ENCODE measurements around the gene MAP6D1.

MAP6D1 gene

DNA sequence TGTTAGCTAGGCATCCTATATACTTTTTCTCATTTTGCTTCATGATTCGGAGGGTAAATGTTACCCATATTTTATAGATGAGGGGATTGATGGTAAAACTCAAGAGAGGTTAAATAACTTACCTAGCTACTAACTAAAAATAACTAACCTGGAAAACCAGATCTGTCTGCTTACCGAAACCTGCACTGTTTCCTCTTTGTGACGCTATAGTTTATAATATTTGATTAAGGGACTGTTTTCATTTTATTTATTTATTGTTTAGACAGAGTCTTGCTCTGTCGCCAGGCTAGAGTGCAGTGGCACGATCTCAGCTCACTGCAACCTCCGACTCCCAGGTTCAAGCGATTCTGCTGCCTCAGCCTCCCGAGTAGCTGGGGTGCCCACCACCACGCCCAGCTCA lies 55.9 kb downstream of the MAP6D1 start:
- H3K36me3 ChIP-seq (ENCODE audit: insufficient read depth, low read length), result peaks cover 59% of the 10 kb centered on the region
- H3F3A ChIP-seq (ENCODE audit: low read depth), result no peaks in the 10 kb centered on the region

DNA sequence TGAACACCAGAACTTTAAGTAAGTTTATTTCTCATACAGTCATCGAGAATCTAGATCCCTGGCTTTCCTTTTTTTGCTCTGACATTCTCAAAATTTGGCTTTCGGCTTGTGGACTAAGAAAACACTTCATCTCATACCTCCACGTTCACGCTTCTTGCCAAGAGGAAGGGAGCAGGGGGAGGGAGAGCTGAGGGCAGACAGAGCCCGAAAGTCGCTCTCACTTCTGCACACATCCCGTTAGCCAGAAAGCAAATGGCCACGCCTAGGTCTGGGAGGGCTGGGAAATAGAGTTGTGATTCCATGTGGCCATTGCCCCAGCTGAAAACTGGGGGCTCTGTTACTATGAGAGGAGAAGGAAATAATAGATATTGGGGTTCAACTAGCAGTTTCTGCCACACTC lies 57.3 kb downstream of the MAP6D1 start:
- Histone ChIP-seq H3K4me2 (ENCODE audit: low read depth, low read length, poor library complexity, severe bottlenecking) (no peak overlapping the region), H3K4me3 (ENCODE audit: low read length, poor library complexity, severe bottlenecking) (no peak overlapping the region), H4K20me1 (ENCODE audit: insufficient read depth, low read length, poor library complexity, severe bottlenecking) (no peaks in the 10 kb centered on the region), H3K79me2 (ENCODE audit: insufficient read depth, low read length) (no peaks in the 10 kb centered on the region), H2AFZ (ENCODE audit: low read length) (no peak overlapping the region), H3K9ac (ENCODE audit: low read depth, low read length, poor library complexity, severe bottlenecking) (no peak overlapping the region), H3K4me1 (ENCODE audit: insufficient read depth, low read length, poor library complexity, severe bottlenecking) (peaks cover 3% of the 10 kb centered on the region), H3F3A (ENCODE audit: low read depth) (no peaks in the 10 kb centered on the region), H3K9me3 (ENCODE audit: insufficient read depth, low read depth, low read length) (no peaks in the 10 kb centered on the region), H3K27me3 (ENCODE audit: insufficient read depth, low read length, poor library complexity, severe bottlenecking) (no peaks in the 10 kb centered on the region), H3K9me2 (replicated peaks; ENCODE audit: low read depth, low read length) (no peaks in the 10 kb centered on the region), H3K36me3 (ENCODE audit: insufficient read depth, low read length) (peaks cover 56% of the 10 kb centered on the region; the same call in 1 of the 2 replicates)
- no peak for TF ChIP-seq EZH2phosphoT487 (IDR thresholded peaks at IDR 0.05; ENCODE audit: borderline replicate concordance)
- TF ChIP-seq, protein P1, sequence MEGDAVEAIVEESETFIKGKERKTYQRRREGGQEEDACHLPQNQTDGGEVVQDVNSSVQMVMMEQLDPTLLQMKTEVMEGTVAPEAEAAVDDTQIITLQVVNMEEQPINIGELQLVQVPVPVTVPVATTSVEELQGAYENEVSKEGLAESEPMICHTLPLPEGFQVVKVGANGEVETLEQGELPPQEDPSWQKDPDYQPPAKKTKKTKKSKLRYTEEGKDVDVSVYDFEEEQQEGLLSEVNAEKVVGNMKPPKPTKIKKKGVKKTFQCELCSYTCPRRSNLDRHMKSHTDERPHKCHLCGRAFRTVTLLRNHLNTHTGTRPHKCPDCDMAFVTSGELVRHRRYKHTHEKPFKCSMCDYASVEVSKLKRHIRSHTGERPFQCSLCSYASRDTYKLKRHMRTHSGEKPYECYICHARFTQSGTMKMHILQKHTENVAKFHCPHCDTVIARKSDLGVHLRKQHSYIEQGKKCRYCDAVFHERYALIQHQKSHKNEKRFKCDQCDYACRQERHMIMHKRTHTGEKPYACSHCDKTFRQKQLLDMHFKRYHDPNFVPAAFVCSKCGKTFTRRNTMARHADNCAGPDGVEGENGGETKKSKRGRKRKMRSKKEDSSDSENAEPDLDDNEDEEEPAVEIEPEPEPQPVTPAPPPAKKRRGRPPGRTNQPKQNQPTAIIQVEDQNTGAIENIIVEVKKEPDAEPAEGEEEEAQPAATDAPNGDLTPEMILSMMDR (conservative IDR thresholded peaks at IDR 0.05; ENCODE audit: low read length), result no peak

More for the DNA sequence above, 55.9 kb downstream of the MAP6D1 start:
- H3K4me2 ChIP-seq (ENCODE audit: low read depth, low read length, poor library complexity, severe bottlenecking), result no peak overlapping the region
- H2AFZ ChIP-seq (ENCODE audit: low read length), result no peak overlapping the region
- no peaks in the 10 kb centered on the region for H3K79me2 ChIP-seq (ENCODE audit: insufficient read depth, low read length)
- H3K4me1 ChIP-seq (ENCODE audit: insufficient read depth, low read length, poor library complexity, severe bottlenecking), result peaks cover 3% of the 10 kb centered on the region
- H3K9me3 ChIP-seq (ENCODE audit: insufficient read depth, low read depth, low read length), result no peaks in the 10 kb centered on the region
- H4K20me1 ChIP-seq (ENCODE audit: insufficient read depth, low read length, poor library complexity, severe bottlenecking), result no peaks in the 10 kb centered on the region
- H3K9me2 ChIP-seq (replicated peaks; ENCODE audit: low read depth, low read length), result no peaks in the 10 kb centered on the region
- no peak overlapping the region for H3K4me3 ChIP-seq (ENCODE audit: low read length, poor library complexity, severe bottlenecking)
- no peak for TF ChIP-seq EZH2phosphoT487 (IDR thresholded peaks at IDR 0.05; ENCODE audit: borderline replicate concordance)
- TF ChIP-seq, protein P1 (conservative IDR thresholded peaks at IDR 0.05; ENCODE audit: low read length), result no peak
- no peaks in the 10 kb centered on the region for H3K27me3 ChIP-seq (ENCODE audit: insufficient read depth, low read length, poor library complexity, severe bottlenecking)
- H3K9ac ChIP-seq (ENCODE audit: low read depth, low read length, poor library complexity, severe bottlenecking), result no peak overlapping the region

DNA sequence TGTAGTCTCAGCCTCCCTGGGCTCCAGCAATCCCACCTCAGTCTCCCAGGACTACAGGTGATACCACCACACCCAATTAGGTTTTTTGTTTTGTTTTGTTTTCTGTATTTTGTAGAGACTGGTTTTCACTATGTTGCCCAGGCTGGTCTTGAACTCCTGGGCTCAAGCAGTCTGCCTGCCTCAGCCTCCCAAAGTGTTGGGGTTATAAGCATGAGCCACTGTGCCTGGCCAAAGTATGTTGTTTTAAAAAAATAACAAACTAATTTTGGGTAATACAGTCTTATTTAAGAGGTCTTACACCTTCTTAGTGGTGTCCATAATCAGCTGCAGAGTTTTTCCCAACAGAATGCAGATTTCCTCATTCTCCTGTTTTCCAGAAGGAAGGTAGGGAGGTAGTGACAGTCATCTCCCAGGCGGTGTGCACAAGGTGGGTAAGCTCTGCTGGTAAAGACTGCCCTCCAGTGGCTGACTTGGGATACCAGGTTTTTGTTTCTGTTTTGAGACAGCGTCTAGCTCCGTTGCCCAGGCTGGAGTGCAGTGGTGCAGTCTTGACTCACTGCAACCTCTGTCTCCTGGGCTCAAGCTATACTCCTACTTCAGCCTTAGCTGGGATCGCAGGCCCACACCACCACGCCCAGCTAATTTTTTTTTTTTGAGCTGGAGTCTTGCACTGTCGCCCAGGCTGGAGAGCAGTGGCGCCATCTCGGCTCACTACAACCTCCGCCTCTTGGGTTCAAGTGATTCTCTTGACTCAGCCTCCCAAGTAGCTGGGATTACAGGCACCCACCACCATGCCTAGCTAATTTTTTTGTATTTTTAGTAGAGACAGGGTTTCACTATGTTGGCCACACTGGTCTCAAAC lies 58.4 kb downstream of the MAP6D1 start:
- H3K4me1 ChIP-seq (ENCODE audit: insufficient read depth, low read length, poor library complexity, severe bottlenecking), result peaks cover 3% of the 10 kb centered on the region
- H3K9me2 ChIP-seq (replicated peaks; ENCODE audit: low read depth, low read length), result no peaks in the 10 kb centered on the region
- no peaks in the 10 kb centered on the region for H3K27me3 ChIP-seq (ENCODE audit: insufficient read depth, low read length, poor library complexity, severe bottlenecking)
- H3K79me2 ChIP-seq (ENCODE audit: insufficient read depth, low read length), result no peaks in the 10 kb centered on the region
- no peaks in the 10 kb centered on the region for H3K9me3 ChIP-seq (ENCODE audit: insufficient read depth, low read depth, low read length)
- H3K9ac ChIP-seq (ENCODE audit: low read depth, low read length, poor library complexity, severe bottlenecking), result no peak overlapping the region
- H3F3A ChIP-seq (ENCODE audit: low read depth), result no peaks in the 10 kb centered on the region
- peaks cover 53% of the 10 kb centered on the region; the same call in 1 of the 2 replicates for H3K36me3 ChIP-seq (ENCODE audit: insufficient read depth, low read length)
- no peak overlapping the region for H3K4me2 ChIP-seq (ENCODE audit: low read depth, low read length, poor library complexity, severe bottlenecking)
- no peak overlapping the region for H2AFZ ChIP-seq (ENCODE audit: low read length)
- no peaks in the 10 kb centered on the region for H4K20me1 ChIP-seq (ENCODE audit: insufficient read depth, low read length, poor library complexity, severe bottlenecking)
- TF ChIP-seq, protein P1 (conservative IDR thresholded peaks at IDR 0.05; ENCODE audit: low read length), result peak; percentile 81
- TF ChIP-seq EZH2phosphoT487 (IDR thresholded peaks at IDR 0.05; ENCODE audit: borderline replicate concordance), result no peak
- H3K4me3 ChIP-seq (ENCODE audit: low read length, poor library complexity, severe bottlenecking), result no peak overlapping the region

Measured in Loucy (cell line).